ENCODE measurements around the gene GNPAT.

Gene GNPAT

DNA sequence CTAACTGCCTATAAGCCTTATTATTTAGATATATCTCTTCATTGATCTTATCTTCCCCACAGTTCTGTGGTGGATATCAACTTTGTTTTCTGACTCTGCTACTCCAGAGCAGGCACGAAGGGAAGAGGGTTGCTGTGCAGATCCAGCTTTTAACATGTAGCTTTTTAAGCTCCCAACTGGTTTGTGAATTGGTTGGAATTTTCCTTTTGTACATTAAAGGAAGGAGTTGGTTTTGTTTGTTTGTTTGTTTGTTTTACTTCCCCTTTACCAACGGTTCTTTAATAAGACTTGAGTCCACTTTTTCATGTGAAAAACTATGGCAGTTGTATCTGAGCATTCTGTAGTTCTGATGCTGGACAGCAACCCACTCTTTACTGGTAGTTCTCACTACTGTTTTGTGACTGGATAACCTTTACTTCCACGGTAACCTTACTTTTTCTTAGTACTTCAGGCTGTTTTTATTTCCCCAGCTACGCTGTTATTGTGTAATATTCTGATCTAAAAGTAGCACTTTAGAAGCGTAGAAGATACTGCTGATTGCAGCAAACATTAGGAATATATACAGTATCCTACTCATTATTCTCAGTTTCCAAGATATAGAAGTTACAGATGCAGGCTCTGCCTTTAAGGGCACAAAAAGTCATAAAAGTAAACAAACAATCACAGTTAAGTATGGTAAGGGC lies 1.6 kb downstream of the GNPAT start:
- no peak for DNase-seq (ENCODE audit: low read depth in 2 of 2)

DNA sequence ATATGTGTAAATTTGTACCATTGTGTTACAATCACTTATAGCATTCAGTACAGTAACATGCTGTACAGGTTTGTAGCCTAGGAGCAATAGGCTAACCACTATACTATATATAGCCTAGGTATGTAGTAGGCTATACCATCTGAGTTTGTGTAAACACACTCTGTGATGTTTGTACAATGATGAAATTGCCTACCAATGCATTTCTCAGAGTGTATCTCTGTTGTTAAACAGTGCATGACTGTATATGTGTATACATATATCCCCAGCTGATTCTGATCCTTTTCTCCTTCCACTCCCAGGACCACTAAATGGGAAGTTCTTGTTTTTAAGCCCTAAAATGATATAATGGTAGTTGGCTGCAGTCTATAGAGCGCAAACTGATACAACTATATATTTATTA lies 7.8 kb downstream of the GNPAT start:
- no peak for DNase-seq (ENCODE audit: low read depth in 2 of 2)

DNA sequence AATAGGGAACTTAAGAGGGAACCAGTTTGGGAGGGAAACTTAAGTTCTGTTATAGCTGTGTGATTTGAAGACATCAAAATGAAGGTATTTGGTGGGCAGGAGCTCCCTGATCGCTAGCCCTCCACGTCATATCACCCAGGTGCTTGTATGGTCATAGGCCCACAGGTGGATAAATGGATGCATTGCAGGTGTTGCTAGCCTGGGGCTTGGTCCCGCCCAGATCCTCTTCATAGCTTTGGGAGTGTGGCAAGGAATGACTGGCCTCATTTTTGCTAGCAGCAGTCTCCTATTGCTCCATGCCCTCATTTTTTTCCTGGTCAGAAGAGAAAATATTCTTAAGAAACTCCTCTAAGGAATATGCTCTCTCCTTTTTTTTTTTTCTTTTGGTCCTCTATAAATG lies 11.3 kb downstream of the GNPAT start:
- no peak for DNase-seq (ENCODE audit: low read depth in 2 of 2)

DNA sequence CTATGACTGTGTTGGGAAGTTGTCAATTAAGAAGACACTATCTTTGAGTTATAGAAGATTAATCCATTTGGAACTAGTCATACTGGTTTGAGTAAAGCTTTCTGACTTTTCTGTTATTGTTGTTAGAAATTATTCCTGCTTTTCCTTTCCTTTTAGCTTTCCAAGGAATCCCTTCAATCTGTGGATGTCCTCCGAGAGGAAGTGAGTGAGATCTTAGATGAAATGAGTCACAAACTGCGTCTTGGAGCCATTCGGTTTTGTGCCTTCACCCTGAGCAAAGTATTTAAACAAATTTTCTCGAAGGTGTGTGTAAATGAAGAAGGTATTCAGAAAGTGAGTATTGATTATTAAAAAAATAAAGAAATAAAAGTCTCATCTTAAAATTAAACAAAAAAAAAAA lies 19.3 kb downstream of the GNPAT start:
- DNase-seq (ENCODE audit: low read depth in 2 of 2) = no peak

DNA sequence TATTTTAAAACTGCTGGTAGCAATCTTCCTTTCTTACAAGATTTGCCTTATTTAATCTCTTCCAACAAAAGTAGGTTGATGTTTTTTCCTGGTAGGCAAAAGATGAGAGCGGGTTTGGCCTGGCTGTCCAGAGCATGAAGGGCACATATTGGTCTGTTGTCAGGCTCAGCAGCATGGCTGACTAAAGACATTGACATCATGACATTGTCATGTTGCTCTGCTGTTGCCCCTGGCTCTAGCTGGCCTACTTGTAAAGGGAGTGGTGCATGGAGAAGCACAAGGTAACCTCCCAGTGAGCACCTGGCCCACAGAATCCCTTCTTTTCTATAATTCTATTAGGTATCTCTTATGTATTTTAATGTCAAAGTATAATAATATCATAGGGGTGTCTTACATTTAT lies 23.6 kb downstream of the GNPAT start:
- DNase-seq (ENCODE audit: low read depth in 2 of 2) = no peak

DNA sequence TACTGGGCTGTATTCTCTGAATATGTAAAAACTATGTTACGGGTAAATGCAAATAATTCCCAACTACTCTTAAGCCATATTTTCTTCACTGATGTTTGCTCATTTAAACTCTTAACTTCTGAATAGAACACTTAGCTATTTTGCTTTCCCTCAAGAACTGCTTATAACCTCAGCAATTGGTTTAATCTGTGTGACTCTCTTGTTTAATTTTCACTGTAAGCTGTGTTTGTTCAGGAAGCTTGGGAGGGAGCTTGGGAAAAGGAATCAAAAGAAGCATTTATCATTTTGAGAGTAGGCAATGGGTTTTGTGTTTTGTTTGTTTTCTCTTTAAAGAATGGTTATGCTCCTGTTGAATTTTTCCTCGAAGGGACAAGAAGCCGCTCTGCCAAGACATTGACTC lies 24.4 kb downstream of the GNPAT start:
- DNase-seq (ENCODE audit: low read depth in 2 of 2) = no peak

DNA sequence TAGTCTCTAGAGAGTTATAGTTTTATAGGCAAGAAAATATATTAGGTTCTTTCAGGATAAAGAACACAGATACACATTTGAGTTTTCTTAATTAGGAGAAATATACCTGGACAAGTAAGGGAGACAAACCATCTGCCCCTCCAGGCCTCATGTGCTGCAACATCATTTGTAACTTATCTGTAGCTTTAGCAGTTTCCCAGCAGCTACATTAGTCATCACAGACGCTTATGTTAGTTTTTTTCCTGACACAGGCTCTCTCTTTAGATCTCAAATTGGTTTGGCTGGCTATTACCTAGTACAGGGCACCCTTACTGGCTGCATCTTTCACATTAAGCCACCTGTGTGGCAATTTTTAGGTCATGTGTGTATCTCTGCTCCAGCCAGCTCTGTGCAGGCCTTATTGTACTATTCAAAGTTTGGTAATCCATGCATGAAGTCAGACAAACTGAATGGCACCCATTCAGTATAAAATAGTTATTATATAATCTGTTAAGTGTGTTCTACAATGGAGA lies 25.9 kb downstream of the GNPAT start:
- no peak for DNase-seq (ENCODE audit: low read depth in 2 of 2)

DNA sequence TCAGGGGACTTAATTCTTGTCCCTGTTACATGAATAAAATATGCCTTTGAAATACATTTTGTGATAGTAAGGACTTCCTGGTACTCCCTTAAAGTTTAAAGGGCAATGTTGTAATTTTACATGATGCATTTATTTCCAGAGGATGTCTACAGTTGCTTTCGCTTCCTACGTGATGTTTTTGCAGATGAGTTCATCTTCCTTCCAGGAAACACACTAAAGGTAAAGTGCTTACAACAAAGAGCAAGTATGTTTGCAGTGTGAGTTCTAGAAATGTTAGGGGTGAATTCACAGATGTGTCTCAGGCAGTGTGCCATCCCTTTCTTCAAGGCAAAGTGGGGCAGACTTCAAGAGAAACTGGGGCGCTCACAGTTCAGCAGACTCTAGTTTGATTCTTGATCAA lies 31.2 kb downstream of the GNPAT start:
- DNase-seq (ENCODE audit: low read depth in 2 of 2) = no peak

DNA sequence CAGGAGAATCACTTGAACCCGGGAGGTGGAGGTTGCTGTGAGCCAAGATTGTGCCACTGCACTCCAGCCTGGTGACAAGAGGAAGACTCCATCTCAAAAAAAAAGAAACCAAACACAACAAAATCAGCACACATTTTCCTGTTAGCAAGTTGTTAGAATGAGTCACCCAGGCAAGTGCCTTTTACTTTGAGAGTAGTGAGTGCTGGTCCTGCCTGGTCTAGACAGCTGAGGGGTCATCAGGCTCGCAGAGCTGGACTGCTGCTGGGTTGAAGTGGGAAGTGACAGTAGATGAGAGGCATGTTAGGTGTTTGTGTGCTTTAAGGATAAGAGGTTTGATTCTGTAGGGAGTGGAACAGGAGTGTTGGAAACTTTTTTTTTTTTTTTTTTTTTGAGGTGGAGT lies 31.9 kb downstream of the GNPAT start:
- DNase-seq (ENCODE audit: low read depth in 2 of 2) = no peak

DNA sequence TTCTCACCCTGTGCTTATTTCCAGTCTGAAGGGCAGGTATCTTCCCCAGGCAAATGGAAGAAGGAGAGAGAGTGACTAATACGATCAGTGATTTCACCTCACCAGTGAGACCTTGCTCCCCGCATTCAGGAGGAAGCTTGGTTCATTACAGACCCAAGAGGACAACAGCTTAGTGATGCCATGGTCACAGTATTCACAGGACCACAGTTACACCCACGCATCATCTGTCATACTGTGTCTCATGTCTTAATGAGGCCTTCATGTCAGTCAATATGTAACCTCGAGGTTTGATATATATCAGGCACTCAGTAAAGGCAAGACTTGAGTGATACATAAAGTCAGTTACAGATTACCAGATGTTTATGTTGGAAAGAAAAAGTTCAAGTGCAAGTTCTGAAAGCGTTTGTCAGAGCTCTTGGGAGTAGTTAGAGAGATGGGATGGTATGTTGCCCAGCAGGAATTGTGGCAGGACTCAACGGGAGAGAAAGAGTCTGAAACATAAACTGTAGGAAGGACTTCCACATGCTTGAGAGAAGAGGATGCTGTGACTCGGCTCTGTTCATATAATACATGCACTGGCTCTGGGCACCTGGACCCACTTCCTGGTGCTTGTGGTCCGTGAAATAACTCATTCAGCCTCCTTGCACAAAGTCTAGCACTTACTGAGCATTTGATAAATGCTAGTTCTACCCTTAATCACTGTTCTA lies 33.3 kb downstream of the GNPAT start:
- no peak for DNase-seq (ENCODE audit: low read depth in 2 of 2)

DNA sequence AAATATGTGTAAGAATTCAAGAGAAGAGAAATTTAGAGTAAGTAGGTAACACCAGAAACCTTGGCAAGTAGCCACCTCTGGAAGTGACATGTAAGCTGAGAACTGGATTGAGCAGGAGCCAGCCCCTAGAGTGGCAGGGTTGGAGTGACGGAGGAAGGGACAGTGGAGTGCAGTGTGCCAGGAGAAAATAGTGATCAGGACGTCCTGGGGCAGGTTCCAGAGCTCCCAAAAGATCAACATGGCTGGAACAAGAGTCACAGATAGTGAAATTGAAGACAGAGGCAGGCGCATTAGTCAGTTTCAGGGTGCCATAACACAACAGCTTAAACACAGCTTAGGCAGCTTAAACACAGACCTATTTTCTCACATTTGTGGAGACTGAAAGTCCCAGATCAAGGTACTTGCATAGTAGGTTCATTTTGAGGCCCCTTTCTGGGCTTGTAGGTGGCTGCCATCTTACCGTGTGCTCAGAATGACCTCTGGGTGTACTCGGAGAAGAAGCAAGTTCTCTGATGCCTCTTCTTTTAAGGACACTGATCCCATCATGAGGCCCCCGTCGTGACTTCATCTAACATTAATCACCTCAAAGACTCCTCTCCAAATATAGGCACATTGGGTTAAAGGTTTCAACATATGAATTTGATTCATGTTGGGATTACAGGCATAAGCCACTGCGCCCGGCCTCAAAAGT lies 37.2 kb downstream of the GNPAT start:
- no peak for DNase-seq (ENCODE audit: low read depth in 2 of 2)

DNA sequence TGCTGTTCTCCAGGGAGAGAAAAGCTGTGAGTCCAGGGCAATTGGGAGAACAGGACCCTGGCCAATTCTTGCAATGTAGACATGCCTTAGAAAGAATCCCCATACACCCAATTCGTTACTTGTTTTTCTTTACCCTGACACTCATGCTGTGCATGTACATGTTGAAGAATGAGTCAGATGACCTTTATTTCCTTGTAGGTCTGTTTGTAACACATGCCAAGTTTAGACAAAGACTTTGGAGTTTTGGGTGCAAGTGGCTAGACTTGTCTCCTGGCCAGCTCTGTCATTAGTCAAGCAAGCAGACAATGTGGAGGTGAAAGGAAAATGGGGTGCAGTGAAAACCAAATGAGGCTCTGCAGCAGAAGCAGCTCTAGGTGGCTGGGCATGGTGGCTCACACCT lies 38.1 kb downstream of the GNPAT start:
- DNase-seq (ENCODE audit: low read depth in 2 of 2) = no peak

DNA sequence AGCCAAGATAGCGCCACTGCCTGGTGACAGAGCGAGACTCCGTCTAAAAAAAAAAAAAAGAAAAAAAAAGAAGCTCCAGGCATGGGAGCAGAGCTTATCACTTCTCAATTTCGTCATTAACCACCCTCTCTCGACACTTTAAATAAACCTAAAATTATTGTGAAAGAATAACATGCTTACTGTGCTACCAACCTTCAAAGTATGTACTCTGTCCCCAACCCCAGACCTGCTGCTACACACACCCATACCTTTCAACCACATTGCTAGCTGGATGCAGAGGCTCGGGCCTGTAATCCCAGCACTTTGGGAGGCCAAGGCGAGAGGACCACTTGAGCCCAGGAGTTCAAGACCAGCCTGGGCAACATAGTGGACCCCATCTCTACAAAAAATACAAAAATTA lies 38.7 kb downstream of the GNPAT start:
- DNase-seq (ENCODE audit: low read depth in 2 of 2) = no peak

DNA sequence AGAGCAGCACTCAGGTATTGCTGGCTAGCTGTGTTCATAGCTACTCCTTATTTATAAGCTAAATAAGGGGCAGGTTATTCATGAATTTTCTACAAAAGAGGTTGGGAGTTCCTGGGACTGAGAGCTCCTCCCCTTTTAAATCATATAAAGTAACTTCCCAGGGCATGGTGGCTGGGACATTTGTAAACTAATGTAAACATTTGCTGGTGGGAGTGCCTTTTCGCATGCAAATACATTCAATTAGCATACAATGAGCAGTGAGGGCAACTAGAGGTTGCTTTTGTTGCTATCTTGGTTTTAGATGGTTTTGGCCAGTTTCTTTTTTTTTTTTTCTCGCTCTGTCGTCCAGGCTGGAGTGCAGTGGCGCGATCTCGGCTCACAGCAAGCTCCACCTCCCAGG lies 43.4 kb downstream of the GNPAT start:
- DNase-seq (ENCODE audit: low read depth in 2 of 2) = no peak

DNA sequence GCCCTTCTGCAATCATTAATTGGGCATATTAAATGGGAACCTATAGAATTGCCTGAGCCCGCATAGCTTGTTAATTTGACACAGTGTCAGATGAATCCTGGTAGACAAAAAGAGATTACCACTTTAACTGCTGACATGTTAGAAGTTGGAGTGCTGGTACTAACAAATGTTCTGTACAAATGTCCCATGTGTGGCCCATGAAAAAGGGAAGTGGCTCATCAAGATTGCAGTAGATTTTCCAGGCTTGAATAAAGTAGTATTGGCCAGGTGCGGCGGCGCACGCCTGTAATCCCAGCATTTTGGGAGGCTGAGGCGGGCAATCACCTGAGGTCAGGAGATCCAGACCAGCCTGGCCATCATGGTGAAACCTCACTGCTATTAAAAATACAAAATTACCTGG lies 45.6 kb downstream of the GNPAT start:
- no peak for DNase-seq (ENCODE audit: low read depth in 2 of 2)

DNA sequence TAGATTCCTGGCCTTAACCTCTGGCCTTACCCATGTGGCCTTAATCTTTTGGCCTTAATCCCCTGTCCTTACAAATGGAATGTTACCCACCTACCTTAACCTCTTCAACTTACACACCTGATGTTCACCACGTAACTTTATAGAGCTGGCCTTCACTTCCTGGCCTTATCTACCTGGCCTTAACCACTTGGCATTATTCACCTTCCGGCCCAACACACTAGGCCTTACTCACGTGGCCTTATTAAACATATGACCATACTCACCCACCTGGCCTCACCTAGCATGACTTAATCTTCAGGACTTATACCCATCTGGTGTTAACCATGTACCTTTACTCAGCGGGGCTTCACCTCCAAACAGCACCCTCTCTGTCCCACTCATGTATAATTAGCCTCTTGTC lies 54.9 kb downstream of the GNPAT start:
- DNase-seq (ENCODE audit: low read depth in 2 of 2) = no peak

DNA sequence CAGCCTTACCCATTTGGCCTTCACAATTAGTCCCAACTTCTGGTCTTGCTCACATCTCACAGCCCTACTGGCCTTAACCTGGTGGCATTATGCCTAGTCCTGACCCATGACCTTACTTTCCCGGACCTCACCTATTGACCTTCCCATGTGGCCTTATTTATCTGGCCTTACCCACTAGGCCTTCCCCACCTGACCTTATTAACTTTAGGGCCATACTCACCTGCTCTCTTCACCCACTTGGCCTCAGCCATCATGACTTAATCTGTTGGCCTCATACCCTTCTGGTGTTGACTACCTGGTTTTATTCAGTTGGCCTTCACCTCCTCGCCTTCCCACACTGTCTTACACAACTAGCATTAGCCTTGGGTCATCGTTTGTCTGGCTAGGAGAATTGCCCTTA lies 61.0 kb downstream of the GNPAT start:
- DNase-seq (ENCODE audit: low read depth in 2 of 2) = no peak

DNA sequence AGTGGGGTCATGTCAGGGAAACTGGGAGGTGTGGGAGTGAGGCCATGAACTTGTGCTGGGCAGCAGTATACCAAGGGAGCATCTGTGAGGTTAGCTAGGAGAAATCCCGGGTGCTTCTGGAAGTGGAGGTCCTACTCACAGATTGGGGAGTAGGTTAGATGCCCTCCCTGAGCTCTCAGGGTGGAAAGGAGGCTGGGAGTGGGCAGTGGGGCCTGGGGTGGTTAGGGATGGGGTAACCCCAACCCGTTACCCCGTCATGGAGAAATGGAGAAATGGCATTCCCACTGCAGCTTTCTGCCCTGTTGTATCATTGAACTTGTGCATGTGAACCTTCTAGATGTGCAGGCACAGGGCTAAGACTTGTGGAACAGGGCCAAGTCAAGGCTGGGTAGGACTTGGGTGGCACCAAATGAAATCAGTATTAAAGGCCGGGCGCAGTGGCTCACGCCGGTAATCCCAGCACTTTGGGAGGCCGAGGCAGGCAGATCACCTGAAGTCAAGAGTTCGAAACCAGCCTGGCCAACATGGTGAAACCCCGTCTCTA lies 69.5 kb downstream of the GNPAT start:
- no peak for DNase-seq (ENCODE audit: low read depth in 2 of 2)

DNA sequence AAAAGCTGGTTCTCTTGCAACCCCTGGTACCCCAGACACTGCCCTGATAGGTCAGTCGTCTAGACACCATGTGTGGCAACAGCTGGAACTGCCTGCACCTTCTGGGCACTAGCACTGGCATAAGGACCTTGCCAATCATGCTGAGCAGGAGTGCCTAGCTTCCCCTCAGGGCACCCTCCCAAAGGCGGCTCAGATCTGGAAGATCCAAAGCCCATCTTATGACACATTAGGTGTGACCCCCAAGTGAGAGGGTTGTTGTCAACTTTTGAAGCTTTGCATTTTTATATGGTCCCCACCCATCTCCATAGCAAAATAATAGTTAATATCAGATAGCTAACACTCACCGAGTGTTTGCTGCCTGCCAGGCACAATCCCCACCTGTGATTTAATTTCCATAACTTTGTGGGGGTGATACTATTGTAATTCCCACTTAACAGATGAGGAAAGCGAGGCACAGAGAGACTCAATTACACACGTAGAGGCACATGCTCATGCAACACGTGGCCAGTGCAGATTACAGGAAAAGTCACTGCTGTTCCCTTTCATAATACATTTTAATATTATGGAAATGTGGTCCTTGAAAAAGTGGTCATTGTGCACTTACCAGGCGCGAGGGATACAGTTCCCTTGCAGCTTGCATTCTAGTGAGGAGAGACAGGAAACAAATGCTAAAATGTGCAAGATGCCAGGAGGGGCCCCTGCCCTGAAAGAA lies 70.9 kb downstream of the GNPAT start:
- DNase-seq (ENCODE audit: low read depth in 2 of 2) = no peak

DNA sequence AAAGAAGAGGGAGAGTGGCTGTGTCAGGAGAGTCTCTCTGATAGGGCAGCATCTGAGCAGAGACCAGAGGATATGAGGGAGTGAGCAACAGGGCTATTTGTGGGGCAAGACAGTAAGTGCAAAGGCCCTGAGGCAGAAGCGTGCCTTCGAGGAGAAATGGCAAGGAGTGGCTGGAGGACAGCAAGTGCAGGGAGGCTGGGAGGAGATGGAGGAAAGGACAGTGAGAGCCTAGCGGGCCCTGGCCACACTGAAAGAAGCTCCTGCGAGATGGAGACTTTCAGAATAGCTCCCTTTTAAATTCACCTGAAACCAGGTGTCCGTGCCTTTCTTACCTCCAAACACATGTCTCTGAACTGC lies 71.4 kb downstream of the GNPAT start:
- DNase-seq (ENCODE audit: low read depth in 2 of 2) = no peak

DNA sequence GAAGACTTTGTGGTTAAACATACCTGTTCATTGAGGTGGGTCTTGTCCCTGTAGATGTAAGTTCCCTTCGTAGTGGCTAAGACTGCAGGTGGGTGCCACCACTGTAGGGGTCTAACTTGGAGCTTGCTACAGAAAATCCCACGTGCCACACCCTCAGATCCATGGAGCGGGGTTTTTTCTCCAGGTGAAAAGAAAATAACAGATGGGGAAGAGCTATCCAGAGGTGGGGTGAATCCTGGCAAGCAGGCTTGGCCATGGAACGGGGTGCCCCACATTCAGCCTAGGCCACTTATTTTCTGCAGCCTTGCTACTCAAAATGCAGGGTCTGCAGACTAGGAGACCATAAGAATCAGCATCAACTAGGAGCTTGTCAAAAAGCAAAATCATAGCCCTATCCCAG lies 72.6 kb downstream of the GNPAT start:
- DNase-seq (ENCODE audit: low read depth in 2 of 2) = no peak

DNA sequence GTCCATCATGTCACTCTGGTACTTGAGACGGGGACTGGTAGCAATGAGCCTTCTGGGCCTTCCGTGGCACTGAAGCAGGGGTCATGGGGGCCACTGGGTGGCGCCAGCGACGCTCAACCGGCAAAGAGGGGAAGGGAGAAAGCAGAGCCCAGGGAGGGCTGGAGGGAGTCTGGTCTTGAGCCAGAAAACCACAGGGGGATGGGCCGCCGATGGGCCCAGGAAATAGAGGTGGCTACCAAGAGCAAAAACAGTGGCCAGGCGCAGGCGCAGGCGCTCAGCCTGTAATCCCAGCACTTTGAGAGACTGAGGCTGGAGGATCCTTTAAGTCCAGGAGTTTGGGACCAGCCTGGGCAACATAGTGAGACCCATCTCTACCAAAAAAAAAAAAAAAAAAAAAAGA lies 74.9 kb downstream of the GNPAT start:
- DNase-seq (ENCODE audit: low read depth in 2 of 2) = no peak
